GM21528 (cell line): ENCODE data around the gene MYO7B.
A peak's percentile ranks its signal among the peaks of the same experiment; 100 is the strongest.

Source experiments
- ATAC-seq: cut with Tn5 transposase; IDR thresholded peaks from one replicate; pipeline ENCODE4 v1.9.1; 2021; ENCODE audit warnings: mild to moderate bottlenecking, moderate library complexity; ENCODE audit not compliant: unreplicated experiment, low FRiP score

Gene MYO7B

GRCh38 chr2:127546797-127547196 lies 11.3 kb downstream of the MYO7B start:
- ATAC-seq: no peak

- ATAC-seq: no peak
Observed at GRCh38 chr2:127551221-127551930, 15.9 kb downstream of the MYO7B start.

DNA sequence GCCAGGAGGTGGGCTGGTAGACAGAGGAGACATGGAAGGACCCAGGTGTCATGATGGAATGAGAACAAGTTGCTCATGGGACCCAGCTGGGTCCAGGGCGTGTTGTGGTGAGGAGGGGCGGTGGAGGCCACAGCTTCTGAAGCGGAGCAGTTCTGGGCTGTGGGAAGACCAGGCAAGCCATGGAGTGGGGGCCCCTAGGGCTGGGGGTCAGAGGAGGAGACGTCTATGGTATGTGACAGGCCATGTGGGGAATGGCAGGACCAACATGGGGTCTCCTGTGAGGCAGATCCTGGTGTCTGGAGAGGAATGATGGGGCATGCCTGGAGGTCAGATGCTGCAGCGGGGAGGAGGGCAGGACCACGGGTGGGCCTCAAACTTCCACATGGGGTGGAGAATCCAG lies 16.9 kb downstream of the MYO7B start:
- ATAC-seq: no peak

DNA sequence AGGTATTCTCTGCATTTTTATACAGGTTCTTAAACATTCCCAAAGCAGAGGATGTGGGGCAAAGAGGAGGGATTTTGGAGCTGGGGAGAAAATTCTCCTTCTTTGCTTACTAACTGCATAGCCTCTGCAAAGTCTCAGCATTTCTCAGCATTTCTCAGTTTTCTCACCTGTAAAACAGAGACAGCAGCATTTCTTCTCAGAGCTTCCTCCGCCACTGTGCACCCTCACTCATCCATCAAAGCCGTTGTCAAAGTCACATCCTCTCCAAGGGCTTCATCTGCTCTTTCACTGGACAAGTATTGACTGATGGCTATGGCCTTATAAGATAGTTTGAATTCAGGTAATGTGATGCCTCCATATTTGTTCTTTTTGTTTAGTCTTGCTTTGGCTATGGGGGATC lies 17.4 kb downstream of the MYO7B start:
- ATAC-seq: no peak

- ATAC-seq: no peak
Observed at GRCh38 chr2:127558911-127559310, 23.4 kb downstream of the MYO7B start.

GRCh38 chr2:127559454-127559853 lies 24.0 kb downstream of the MYO7B start:
- ATAC-seq: no peak

- ATAC-seq: no peak
Observed at GRCh38 chr2:127560201-127560930, 24.9 kb downstream of the MYO7B start.

GRCh38 chr2:127560931-127561280 lies 25.4 kb downstream of the MYO7B start:
- ATAC-seq: no peak

GRCh38 chr2:127561371-127561770 lies 25.9 kb downstream of the MYO7B start:
- ATAC-seq: no peak

DNA sequence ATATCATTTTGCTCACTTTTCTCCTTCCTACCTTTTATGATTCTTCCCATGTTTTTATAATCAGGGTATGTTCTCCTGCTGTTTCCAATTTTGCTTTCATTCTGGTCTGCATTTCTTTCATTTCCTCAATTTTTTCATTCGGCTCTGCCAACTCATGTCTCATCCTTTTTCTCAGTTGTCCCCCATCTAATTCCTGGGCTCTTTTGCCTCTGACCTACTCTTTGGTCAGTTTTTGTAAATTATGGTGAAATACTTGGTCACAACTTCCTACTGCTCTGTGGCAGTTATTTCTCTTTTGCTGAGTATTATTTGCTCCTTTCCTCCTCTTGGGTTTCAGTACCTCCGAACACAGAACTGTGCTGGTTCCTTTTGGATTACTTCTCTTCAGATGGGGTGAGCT lies 27.5 kb downstream of the MYO7B start:
- ATAC-seq: no peak

DNA sequence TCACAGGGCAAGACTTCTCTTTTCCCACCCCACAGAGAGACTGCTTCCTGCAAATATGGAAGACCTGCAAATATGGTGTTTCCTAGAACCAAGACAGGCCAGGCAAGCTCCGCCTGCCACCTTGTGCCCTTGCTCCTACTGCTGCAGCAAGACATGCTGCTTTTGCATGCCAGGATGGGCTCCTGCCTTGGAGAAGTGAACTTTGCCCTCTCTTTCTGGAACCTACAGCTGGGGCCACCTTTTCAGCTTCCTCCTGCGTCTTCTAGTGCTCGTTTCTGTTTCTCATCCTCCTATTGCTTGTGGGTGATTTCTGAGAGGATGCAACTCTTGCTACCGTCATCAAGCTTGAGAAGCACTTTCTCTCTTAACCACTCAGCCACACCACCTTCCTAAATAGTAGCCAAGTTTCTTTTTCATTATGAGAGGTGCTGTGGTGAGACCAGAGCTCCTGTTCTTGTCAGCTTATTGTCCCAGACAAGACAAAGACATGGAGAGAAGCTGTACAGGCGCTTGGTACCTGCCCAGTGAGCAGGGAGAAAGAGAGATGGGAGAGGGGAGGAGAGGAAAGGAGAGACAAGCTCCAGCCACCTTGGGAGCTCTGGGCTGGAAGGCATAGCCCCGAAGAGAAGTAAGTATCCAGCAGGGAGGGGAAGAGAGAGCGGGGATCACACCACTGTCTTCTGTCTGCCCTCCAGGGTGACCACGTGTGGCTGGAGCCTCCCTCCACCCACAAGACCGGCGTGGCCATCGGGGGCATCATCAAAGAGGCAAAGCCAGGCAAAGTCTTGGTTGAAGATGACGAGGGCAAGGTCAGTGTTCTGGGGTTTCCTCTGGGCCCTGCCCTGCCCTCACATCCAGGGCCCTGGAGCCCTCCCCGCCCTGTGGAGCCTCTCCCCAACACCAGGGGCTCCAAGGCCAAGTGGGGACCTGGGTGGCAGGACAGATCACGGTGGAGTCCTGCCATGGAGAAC lies 28.3 kb downstream of the MYO7B start:
- ATAC-seq: peak; percentile 98

DNA sequence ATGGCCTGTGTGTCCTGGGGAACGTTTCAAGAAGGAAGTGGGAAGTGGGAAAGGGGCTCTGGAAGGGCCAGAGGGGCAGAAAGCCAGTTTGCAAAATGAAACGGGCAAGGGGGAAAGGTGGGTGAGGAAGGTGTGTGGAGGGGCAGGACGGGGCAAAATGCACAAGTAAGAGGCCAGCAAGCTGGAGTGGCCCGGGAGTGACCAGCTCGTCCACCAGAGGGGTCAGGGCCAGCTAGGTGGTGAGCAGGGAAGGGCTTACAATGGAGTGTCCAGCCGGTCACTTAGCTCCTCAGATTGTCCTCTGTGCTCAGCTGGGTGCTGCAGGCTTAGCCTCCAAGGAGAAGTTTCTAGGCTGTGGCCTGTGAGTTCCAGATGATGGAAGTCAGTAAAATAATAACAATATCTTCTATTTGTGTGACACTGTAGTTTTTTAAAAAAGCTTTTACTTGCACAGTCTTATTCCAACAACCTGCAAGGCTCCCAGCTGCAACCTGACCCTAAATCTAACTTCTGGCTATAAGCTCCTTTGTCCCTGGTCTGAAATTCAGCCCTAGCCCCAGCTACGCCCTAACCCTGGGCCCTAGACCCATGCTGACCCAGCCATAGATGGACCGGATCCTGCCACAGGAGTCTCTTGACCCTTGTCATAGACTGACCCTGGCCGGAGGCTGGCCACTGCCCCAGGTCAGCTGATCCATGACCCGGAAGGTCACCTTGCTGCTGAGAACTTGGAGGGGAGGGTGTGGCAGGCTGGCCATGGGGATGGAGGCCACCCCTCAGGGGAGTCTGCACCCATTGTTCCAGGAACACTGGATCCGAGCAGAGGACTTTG lies 29.2 kb downstream of the MYO7B start:
- no peak for ATAC-seq

GRCh38 chr2:127565261-127566138 lies 30.0 kb downstream of the MYO7B start:
- ATAC-seq: no peak

DNA sequence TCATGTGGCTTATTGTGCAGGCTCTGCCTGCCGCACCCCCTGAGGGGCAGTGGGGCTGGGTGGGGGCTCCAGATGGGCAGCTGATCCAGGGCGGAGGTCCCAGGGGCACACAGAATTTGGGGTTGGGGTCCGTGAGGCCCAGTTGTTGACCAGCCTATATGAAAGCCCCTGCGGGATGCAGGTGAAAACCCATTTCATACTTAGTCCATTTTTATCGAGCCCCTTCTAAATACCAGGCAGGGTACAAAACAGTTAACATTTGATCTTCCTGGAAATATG lies 30.6 kb downstream of the MYO7B start:
- no peak for ATAC-seq

- no peak for ATAC-seq
Observed at GRCh38 chr2:127566576-127566975, 31.1 kb downstream of the MYO7B start.

DNA sequence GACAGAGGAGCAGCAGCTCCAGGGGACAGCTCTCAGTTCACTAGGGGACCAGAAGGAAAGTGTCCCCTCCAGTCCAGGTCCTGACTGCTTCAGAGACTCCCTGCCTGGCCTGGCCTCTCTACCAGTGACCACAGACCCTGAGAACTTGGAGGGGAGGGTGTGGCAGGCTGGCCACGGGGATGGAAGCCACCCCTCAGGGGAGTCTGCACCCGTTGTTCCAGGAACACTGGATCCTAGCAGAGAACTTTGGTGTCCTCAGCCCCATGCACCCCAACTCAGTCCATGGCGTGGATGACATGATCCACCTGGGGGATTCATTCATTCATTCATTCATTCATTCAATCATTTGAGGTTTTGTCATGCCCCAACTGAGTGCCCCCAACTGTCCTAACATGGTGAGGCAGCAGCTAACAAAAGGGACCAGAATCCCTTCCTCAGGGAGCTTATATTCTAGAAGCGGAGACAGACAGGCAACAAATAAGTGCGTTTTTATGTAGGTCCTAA lies 31.9 kb downstream of the MYO7B start:
- ATAC-seq: no peak

DNA sequence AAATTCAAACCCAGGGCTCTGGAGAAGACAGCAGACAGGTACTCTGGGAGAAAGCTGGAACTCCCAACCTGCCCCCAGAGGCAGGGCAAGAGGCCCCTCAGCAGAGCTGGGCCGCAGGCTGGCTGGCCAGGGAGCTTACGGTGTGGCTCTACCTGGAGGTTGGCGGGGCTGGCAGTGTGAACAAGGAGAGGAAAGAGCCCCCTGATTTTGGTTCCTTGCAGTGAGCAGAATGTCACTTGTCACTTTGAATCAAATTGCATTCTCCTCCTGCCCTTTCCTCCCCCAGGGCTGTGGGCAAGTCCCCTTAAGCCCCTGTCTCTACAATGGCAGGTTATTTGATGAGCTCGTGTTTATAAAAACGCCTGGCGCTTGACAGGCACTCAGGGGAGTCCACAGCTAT lies 32.6 kb downstream of the MYO7B start:
- ATAC-seq: no peak

DNA sequence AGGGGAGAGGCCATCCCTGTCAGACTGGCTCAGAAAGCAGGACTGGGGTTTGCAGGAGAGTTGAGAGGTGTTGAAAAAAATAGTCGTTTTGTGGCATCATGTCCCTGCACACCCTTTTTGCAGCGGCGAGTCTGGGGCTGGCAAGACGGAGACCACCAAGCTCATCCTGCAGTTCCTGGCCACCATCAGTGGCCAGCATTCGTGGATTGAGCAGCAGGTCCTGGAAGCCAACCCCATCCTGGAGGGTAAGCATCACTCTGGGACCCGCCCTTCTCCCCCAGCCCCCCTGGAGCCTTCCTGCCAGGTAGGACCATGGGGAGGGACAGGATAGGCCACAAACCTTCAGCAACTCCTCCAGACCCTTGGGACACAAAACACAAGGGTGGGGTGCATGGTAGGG lies 34.2 kb downstream of the MYO7B start:
- ATAC-seq: no peak
